ENCODE results near the gene DTNA. TPM values are rescaled to one million over a fixed set of nuclear protein-coding genes. Genes with fewer than 3 reads are reported as not detected.

Gene DTNA
- total and polyA plus RNA-seq, 2 of the 8 experiments (the other 6 are each of a cell fraction or from before 2014, with no cell fraction given), result 30.2 to 32.7 TPM

- TF ChIP-seq SUZ12 (IDR thresholded peaks at IDR 0.05; ENCODE audit: low read length), result no peak
- no peak for TF ChIP-seq KDM4A (IDR thresholded peaks at IDR 0.05; ENCODE audit: low read depth, low read length, severe bottlenecking)
These were observed 93.8 kb downstream of the DTNA start (continued) for GRCh38 chr18:34803877-34804400.
